Measurements from ENCODE around the gene SLC38A9. TPM values are rescaled to one million over a fixed set of nuclear protein-coding genes. Genes with fewer than 3 reads are reported as not detected.
A peak's percentile ranks its signal among the peaks of the same experiment; 100 is the strongest.

The SLC38A9 gene
- total and polyA plus RNA-seq, 9 of the 15 experiments (the other 6 are each of a cell fraction or from before 2014, with no cell fraction given): 14.0 to 34.5 (median 20.7) TPM

GRCh38 chr5:55734658-55735057 lies 22.5 kb upstream of the SLC38A9 start:
- Histone ChIP-seq H3K27ac (ENCODE audit: extremely low read depth, low read depth, low read length) (no peak overlapping the region), H3K27me3 (ENCODE audit: control insufficient read depth in 2 of 2, insufficient read depth in 2 of 2, low read length in 2 of 2) (peaks cover 0 to 5% of the 10 kb centered on the region in 2 experiments; a peak in 2 of 5 replicates), H3K36me3 (ENCODE audit: control insufficient read depth, insufficient read depth, low read length) (no peaks in the 10 kb centered on the region), H3K9me1 (ENCODE audit: control insufficient read depth, insufficient read depth, low read length) (no peaks in the 10 kb centered on the region), H2AFZ (ENCODE audit: low read depth, low read length) (no peak overlapping the region), H3K79me2 (ENCODE audit: control insufficient read depth, insufficient read depth, low read length) (no peaks in the 10 kb centered on the region), H3K4me1 (replicated peaks in 1 of 2; ENCODE audit: control insufficient read depth in 2 of 2, insufficient read depth in 2 of 2, low read length in 2 of 2) (peaks cover 0 to 4% of the 10 kb centered on the region in 2 experiments; a peak in 1 of 5 replicates), H3K9ac (ENCODE audit: insufficient read depth in 1 of 2, low read depth in 2 of 2, low read length in 2 of 2) (no peak overlapping the region), H3K4me3 (no peak overlapping the region), H3K4me2 (ENCODE audit: insufficient read depth, low read length) (no peak overlapping the region), H4K20me1 (replicated peaks; ENCODE audit: control insufficient read depth, insufficient read depth, low read length) (no peaks in the 10 kb centered on the region), H3K9me3 (replicated peaks; ENCODE audit: control insufficient read depth, insufficient read depth, low read depth, low read length) (no peaks in the 10 kb centered on the region)
- no TSS peak for BruUV-seq (replicated peaks)
- POLR2A ChIA-PET: no interaction called here
- DNase-seq (ENCODE audit: extremely low read depth in 1 of 4, low spot score in 3 of 4): no peak
- no peak for TF ChIP-seq NONO (IDR thresholded peaks at IDR 0.05; ENCODE audit: low read depth in 2 of 2, low read length in 1 of 2)
- TF ChIP-seq ZBTB12 (CRISPR knock-in tag; IDR thresholded peaks at IDR 0.05): no peak
- TF ChIP-seq RBM25 (IDR thresholded peaks at IDR 0.05; ENCODE audit: low read depth, low read length, severe bottlenecking): peak; percentile 69
- no peak for TF ChIP-seq U2AF1 (optimal IDR thresholded peaks at IDR 0.05; ENCODE audit: low read depth, low read length)
- TF ChIP-seq USF2 (CRISPR knock-in tag; IDR thresholded peaks at IDR 0.05): no peak
- intact Hi-C loops (cut with micrococcal nuclease) (no loop called here), in situ Hi-C loops (cut with MboI) (no loop called here)
- 15% methylated on average over 1 of the region's 1 CpG for WGBS (ENCODE audit: insufficient coverage, low coverage, missing lambda C conversion rate)
- FAIRE-seq: no peak
- CTCF ChIA-PET (ENCODE audit: low intra/inter-chr PET ratio): no interaction called here
- ATAC-seq: no peak
